ENCODE data around the gene RAET1L.
"Not testable (repeated sequence)": the region's sequence is repeated elsewhere in the genome, so short reads cannot be mapped to it uniquely, and the experiment has no call there.

RAET1L gene

GRCh38 chr6:150043501-150044412, 18.4 kb upstream of the RAET1L start:
- DNase-seq: no peak

- no peak for DNase-seq
These were observed 17.8 kb upstream of the RAET1L start for GRCh38 chr6:150043096-150043495.

DNA sequence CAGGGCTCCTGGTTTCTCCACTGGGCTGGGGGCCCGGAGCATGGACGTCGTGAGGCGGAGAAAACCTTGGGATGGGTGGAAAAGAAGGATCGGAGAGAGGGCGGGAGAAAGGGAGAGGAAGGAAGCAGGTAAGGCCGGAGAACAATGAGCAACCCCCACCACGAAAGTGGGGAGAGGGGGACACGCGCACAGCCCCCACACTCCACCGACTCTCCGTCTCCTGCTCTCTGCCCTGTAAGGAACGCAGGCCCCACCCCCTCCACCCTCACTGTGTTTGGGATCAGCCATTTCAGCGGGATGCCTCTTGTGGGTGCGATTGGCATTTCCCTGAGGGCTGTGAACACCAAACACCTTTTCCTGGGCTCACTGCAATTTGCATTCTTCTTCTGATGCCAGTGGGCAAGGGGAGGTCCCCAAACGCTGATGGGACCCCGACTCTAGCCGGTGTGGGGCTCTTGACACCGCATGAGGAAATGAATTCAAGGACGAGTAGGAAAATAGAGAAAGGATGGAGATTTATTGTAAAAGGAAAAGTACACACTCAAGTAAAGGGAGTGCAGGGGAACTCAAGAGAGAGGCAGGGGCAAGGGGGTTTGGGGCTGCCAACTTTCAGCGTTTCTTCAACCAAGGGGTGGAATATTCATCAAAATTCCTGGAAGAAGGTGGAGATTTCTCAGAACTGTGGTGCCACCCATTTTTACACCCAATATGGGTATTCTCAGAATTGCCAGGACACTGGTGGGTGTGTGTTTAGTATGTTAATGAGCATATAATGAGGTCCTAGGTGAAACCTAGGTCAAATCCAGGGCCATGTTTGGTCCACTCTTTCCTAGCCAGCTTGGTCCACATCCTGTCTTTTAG, 13.1 kb upstream of the RAET1L start:
- no peak for DNase-seq

GRCh38 chr6:150037526-150038201, 12.3 kb upstream of the RAET1L start:
- no peak for DNase-seq

- DNase-seq: no peak
These were observed 10.7 kb upstream of the RAET1L start for GRCh38 chr6:150036081-150036480.

DNA sequence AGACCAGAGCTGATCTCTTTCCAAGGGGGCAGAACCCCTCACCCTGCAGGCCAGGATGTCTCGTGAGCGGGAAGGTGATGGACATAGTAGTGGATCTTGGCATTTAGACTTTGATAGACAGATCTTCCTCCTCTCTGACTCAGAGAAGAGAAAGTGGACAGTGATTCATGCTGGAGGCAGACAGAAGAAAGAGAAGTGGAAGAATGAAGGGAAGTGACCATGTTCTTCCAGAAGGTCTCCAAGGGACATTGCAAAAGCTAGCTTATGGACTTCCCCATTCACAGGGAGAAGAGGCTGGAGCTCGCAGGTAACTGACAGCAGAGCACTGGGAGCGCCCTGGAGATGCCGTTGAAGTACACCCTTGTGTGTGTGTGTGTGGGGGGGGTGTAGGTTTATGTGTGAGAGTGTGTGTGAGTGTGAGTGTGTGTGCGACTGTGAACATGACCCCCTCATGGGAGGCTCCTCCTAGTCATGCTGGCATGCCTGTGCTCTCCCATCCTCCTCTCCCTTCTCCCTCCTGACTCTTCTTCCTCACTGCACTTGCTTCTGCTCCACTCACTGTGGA, 8.0 kb upstream of the RAET1L start:
- no peak for DNase-seq

GRCh38 chr6:150032598-150032997, 7.3 kb upstream of the RAET1L start:
- no peak for DNase-seq

- DNase-seq: no peak
These were observed 5.3 kb upstream of the RAET1L start for GRCh38 chr6:150030611-150031010.

GRCh38 chr6:150029749-150030148, 4.4 kb upstream of the RAET1L start:
- DNase-seq: no peak

- DNase-seq: no peak
These were observed 3.9 kb upstream of the RAET1L start for GRCh38 chr6:150029276-150029675.

DNA sequence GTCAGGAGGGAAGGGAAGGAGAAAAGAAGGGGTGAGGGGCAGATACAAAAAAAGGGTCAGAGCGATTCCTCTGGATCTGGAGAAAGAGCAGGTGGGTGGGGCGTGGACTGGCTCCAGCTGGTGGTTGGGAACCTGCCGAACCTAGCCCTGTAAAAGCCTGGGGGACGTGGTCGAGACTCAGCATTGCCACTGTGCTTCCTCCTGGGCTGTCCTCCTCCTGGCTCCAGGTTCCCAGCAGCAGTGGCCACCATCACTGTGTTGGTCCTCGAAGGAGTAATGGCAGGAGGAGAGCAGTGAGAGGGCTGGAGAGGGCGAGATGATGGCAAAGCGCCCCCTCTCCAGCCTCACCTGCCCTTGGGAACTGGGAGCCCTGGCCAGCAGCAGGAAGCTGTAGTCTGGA, 3.5 kb upstream of the RAET1L start:
- no peak for DNase-seq

- DNase-seq: no peak
These were observed 2.7 kb upstream of the RAET1L start for GRCh38 chr6:150027806-150028565.

GRCh38 chr6:150026976-150027805, 1.9 kb upstream of the RAET1L start:
- no peak for DNase-seq

DNA sequence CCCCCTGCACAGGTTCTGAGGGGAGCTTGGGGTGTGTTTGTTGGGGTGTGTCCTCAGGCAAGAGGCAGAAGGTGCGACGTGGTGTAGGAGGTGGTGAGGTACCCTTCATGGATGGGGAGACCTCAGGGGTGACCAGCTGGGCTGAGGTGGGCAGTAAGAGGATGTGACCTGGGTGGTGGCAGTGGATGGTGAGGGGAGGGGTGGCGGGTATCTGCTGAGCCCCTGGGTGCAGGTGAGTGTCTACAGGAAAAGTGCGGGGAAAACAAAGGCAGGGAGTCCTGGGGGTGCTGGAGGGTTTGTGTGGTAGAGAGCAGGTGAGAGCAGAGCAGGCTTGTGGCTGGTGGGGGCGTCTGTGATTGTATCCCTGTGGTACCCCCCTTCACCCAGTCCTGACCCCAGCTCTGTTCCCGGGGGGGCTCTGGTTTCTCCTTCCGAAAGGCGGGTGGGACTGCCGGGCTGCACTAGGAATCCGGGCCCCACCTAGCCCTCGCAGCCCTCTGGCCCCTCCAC, 631 bp downstream of the RAET1L start:
- no peak for DNase-seq

- not testable (repeated sequence) for DNase-seq
These were observed 1.3 kb downstream of the RAET1L start for GRCh38 chr6:150024021-150024420.

DNA sequence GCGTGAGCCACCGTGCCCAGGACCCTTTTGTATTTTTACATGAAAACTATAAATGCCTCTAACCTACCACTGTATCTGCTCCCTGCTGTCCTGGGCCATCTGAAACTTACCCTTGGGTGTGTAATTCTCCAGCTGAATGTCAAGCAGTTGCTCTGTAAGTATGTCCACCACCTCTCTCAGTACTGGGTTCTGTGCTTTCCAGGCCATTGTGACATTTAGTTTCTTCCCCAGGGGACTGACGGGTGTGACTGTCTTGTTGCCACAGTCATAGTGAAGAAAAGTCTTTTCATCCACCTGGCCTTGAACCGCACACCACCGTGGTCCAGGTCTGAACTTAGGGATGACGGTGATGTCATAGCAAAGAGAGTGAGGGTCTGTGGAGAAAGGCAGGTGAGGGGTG, 3.5 kb downstream of the RAET1L start:
- not testable (repeated sequence) for DNase-seq

GRCh38 chr6:150018846-150019580, 6.3 kb downstream of the RAET1L start:
- no peak for DNase-seq

DNA sequence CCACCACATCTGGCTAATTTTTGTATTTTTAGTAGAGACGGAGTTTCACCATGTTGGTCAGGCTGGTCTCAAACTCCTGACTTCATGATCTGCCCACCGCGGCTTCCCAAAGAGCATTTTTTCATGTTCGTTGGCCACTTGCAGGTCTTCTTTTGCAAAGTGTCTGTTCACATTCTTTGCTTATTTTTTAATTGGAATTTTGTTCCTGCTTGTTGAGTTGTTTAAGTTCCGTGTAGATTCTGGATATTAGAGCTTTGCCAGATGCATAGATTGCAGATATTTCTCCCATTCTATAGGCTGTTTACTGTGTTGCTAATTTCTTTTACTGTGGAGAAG, 8.2 kb downstream of the RAET1L start:
- not testable (repeated sequence) for DNase-seq

GRCh38 chr6:150016324-150017185, 8.8 kb downstream of the RAET1L start:
- DNase-seq: peak; percentile 51

Data from fibroblast of skin of right quadriceps (primary cell).